VCaP (cell line): ENCODE measurements around the gene ARHGEF28.
A peak's percentile ranks its signal among the peaks of the same experiment; 100 is the strongest.

Experiments
- H3K27ac ChIP-seq: fragments of 450-650 bp; 2 replicates; pipeline ENCODE4 v1.5.1; 2017
- CTCF ChIP-seq: fragments of 450-650 bp; conservative IDR thresholded peaks from 2 replicates; pipeline ENCODE4 v1.5.1; 2017; ENCODE audit warnings: mild to moderate bottlenecking, moderate library complexity

Gene ARHGEF28

GRCh38 chr5:73883646-73884045, 257.6 kb downstream of the ARHGEF28 start:
- no peak for TF ChIP-seq CTCF
- H3K27ac ChIP-seq, result no peak overlapping the region

- no peak overlapping the region for H3K27ac ChIP-seq
- no peak for TF ChIP-seq CTCF
Observed at GRCh38 chr5:73887688-73888087, 261.7 kb downstream of the ARHGEF28 start.

- TF ChIP-seq CTCF, result no peak
- peak overlapping the region; percentile 70 for H3K27ac ChIP-seq
Observed at GRCh38 chr5:73890569-73890968, 264.6 kb downstream of the ARHGEF28 start.

DNA sequence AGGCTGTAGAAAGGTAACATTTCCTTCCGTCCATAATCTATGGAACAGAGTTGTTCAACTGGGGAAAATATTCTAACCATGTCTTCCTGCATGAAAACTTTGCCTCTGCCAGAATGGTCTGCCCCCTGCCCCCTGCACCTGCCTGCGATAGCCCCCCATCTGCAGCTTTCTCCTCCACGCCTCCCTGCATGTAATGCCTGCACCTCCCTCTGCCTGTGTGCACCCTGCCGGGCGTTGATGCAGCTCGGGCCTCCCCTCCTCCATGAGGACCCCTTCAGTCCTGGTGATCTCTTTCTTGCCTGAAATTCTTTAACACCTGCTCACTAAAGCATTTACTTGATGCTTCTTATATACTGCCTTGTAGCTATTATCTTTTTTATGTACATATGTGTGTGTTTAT, 266.2 kb downstream of the ARHGEF28 start:
- TF ChIP-seq CTCF, result no peak
- H3K27ac ChIP-seq, result no peak overlapping the region

DNA sequence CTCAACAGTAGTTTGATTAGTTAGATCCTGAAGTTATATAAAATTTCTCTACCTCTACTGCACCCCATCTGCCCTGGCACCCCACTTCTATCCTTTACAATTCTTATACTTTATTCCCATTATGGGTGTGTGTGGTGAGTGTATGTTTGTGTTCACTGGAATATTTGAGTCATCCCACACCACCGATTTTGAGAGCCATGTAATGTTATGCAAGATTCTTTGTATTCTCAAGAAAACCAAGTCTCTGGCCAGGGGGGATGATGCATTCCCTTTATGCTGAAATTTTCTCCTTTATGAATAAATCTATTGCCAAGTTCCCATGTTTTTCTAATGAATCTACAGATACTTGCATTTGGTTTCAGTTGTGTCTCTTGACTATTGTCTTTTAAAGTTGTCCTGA, 266.8 kb downstream of the ARHGEF28 start:
- no peak for TF ChIP-seq CTCF
- H3K27ac ChIP-seq, result no peak overlapping the region

- no peak overlapping the region for H3K27ac ChIP-seq
- TF ChIP-seq CTCF, result no peak
Observed at GRCh38 chr5:73893813-73894212, 267.8 kb downstream of the ARHGEF28 start.

DNA sequence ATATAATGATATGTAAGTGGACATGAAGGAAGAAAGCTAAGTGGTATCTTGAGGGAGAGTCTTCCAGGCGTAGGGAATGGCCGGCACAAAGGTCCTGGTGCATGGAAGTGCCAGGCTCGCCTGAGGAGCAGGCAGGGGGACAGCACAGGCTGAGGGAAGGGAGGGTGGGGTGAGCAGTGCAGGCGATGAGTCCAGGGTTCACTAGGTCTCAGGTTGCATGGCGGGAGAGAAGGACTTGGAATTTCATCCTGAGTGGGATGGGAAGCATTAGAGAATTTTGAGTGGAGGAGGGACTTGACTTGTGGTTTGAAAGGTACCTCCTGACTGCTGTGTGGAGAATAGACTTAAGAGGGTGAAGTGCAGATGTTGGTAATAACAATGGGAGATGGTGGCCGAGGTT, 268.9 kb downstream of the ARHGEF28 start:
- no peak overlapping the region for H3K27ac ChIP-seq
- no peak for TF ChIP-seq CTCF

- H3K27ac ChIP-seq, result no peak overlapping the region
- no peak for TF ChIP-seq CTCF
Observed at GRCh38 chr5:73895471-73895870, 269.5 kb downstream of the ARHGEF28 start.
